Measurements from ENCODE around the gene SMIM45.

DNA sequence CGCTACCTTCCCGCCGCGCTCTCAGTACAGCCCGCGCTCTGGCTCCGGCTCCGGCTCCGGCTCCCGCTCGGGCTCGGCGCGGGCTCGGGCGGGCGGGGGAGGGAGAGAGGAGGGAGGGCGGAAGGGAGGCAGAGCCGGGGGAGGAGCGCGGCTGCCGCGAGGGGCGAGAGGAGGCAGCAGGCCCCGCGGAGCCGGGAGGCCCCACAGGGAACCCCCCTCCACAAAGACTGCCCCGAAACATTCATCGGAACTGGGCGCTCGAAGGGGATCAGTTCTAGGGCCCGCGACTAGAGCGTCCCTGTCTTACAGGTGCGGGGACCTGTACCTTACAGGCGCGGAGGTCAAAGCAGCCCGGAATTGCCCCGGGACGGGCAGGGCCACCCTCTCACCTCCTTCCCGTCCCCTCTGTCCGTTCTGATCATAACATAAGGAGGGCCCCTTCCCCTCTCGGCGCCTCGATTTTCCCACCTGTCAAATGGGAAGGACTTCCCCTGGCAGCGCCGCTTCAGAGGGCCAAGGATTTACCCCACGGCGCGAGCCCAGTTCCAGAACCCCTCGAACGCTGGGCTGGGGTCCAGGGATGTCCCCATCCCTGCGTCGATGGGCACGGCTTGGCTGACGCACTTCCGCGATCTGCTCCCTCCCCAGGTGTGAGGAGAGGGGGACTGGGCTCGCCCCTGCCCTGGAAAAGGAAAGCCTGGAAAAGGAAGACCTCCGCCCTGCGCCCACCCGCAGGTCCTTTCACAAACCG is 36.7 kb upstream of the SMIM45 start, which contains the start of gene SHISA8:
- TF ChIP-seq, protein P1, sequence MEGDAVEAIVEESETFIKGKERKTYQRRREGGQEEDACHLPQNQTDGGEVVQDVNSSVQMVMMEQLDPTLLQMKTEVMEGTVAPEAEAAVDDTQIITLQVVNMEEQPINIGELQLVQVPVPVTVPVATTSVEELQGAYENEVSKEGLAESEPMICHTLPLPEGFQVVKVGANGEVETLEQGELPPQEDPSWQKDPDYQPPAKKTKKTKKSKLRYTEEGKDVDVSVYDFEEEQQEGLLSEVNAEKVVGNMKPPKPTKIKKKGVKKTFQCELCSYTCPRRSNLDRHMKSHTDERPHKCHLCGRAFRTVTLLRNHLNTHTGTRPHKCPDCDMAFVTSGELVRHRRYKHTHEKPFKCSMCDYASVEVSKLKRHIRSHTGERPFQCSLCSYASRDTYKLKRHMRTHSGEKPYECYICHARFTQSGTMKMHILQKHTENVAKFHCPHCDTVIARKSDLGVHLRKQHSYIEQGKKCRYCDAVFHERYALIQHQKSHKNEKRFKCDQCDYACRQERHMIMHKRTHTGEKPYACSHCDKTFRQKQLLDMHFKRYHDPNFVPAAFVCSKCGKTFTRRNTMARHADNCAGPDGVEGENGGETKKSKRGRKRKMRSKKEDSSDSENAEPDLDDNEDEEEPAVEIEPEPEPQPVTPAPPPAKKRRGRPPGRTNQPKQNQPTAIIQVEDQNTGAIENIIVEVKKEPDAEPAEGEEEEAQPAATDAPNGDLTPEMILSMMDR (IDR thresholded peaks at IDR 0.05), result no peak
- no peak for TF ChIP-seq TCF7L2 (IDR thresholded peaks at IDR 0.05; ENCODE audit: low read depth, low read length)
- TF ChIP-seq, protein P2, sequence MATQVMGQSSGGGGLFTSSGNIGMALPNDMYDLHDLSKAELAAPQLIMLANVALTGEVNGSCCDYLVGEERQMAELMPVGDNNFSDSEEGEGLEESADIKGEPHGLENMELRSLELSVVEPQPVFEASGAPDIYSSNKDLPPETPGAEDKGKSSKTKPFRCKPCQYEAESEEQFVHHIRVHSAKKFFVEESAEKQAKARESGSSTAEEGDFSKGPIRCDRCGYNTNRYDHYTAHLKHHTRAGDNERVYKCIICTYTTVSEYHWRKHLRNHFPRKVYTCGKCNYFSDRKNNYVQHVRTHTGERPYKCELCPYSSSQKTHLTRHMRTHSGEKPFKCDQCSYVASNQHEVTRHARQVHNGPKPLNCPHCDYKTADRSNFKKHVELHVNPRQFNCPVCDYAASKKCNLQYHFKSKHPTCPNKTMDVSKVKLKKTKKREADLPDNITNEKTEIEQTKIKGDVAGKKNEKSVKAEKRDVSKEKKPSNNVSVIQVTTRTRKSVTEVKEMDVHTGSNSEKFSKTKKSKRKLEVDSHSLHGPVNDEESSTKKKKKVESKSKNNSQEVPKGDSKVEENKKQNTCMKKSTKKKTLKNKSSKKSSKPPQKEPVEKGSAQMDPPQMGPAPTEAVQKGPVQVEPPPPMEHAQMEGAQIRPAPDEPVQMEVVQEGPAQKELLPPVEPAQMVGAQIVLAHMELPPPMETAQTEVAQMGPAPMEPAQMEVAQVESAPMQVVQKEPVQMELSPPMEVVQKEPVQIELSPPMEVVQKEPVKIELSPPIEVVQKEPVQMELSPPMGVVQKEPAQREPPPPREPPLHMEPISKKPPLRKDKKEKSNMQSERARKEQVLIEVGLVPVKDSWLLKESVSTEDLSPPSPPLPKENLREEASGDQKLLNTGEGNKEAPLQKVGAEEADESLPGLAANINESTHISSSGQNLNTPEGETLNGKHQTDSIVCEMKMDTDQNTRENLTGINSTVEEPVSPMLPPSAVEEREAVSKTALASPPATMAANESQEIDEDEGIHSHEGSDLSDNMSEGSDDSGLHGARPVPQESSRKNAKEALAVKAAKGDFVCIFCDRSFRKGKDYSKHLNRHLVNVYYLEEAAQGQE (IDR thresholded peaks at IDR 0.05; ENCODE audit: insufficient read depth in 1 of 2, low read depth in 2 of 2, low read length in 1 of 2), result no peak
